H9 (cell line): ENCODE results near the gene ABHD3. TPM values are rescaled to one million over a fixed set of nuclear protein-coding genes. Genes with fewer than 3 reads are reported as not detected.

ENCODE experiments used
- DNase-seq: peaks from one replicate; pipeline ENCODE4 v3.0.0-alpha.2; 2017
- H2AFZ ChIP-seq: one replicate; pipeline ENCODE4 v1.6.1; 2013; ENCODE audit warnings: mild to moderate bottlenecking, low read length, control low read depth, moderate library complexity
- H2AK5ac ChIP-seq: 2 replicates; pipeline ENCODE4 v1.6.1; 2013; ENCODE audit warnings: low read length, control low read depth, mixed read lengths; ENCODE audit not compliant: insufficient read length
- H2BK120ac ChIP-seq: one replicate; pipeline ENCODE4 v1.6.1; 2013; ENCODE audit warnings: low read depth, mild to moderate bottlenecking, low read length, control low read depth, inconsistent platforms; ENCODE audit not compliant: poor library complexity, severe bottlenecking
- H2BK12ac ChIP-seq: 2 replicates; pipeline ENCODE4 v1.6.1; 2013; ENCODE audit warnings: low read length, control low read depth, mixed read lengths, low read depth; ENCODE audit not compliant: insufficient read length
- H2BK15ac ChIP-seq: 2 replicates; pipeline ENCODE4 v1.6.1; 2013; ENCODE audit warnings: low read depth, low read length, control low read depth
- H2BK20ac ChIP-seq: one replicate; pipeline ENCODE4 v1.6.1; 2013; ENCODE audit warnings: low read depth, mild to moderate bottlenecking, low read length, control low read depth, inconsistent platforms; ENCODE audit not compliant: poor library complexity, severe bottlenecking
- H2BK5ac ChIP-seq: 2 replicates; pipeline ENCODE4 v1.6.1; 2013; ENCODE audit warnings: low read length, control low read depth, mixed read lengths; ENCODE audit not compliant: insufficient read length
- H3K14ac ChIP-seq: 2 replicates; pipeline ENCODE4 v1.6.1; 2013; ENCODE audit warnings: low read length, control low read depth; ENCODE audit not compliant: insufficient read depth
- H3K18ac ChIP-seq: 2 replicates; pipeline ENCODE4 v1.6.1; 2013; ENCODE audit warnings: low read depth, mild to moderate bottlenecking, mixed read lengths, low read length, control low read depth; ENCODE audit not compliant: insufficient read length
- H3K23ac ChIP-seq: 2 replicates; pipeline ENCODE4 v1.6.1; 2013; ENCODE audit warnings: low read length, control low read depth, mixed read lengths, low read depth; ENCODE audit not compliant: insufficient read length
- H3K23me2 ChIP-seq: 2 replicates; pipeline ENCODE4 v1.6.1; 2013; ENCODE audit warnings: low read depth, mild to moderate bottlenecking, mixed read lengths, low read length, control low read depth; ENCODE audit not compliant: insufficient read length, poor library complexity, severe bottlenecking
- H3K27ac ChIP-seq: 2 replicates; pipeline ENCODE4 v1.5.1; 2013; ENCODE audit warnings: low read length, control low read depth, mixed read lengths, low read depth; ENCODE audit not compliant: insufficient read length
- H3K27me3 ChIP-seq: 2 replicates; pipeline ENCODE4 v1.6.1; 2013; ENCODE audit warnings: low read length, control low read depth, inconsistent platforms; ENCODE audit not compliant: insufficient read depth
- H3K4ac ChIP-seq: 2 replicates; pipeline ENCODE4 v1.6.1; 2013; ENCODE audit warnings: low read depth, mild to moderate bottlenecking, control low read depth, inconsistent platforms, low read length, moderate library complexity
- H3K4me1 ChIP-seq: 2 replicates; pipeline ENCODE4 v1.6.1; 2013; ENCODE audit warnings: low read length, control low read depth, inconsistent platforms; ENCODE audit not compliant: insufficient read depth
- H3K4me2 ChIP-seq: 2 replicates; pipeline ENCODE4 v1.6.1; 2013; ENCODE audit warnings: low read length, control low read depth, mixed read lengths; ENCODE audit not compliant: insufficient read length, insufficient read depth
- H3K56ac ChIP-seq: 2 replicates; pipeline ENCODE4 v1.6.1; 2013; ENCODE audit warnings: low read depth, mild to moderate bottlenecking, mixed read lengths, low read length, control low read depth; ENCODE audit not compliant: insufficient read length
- H3K79me1 ChIP-seq: 2 replicates; pipeline ENCODE4 v1.6.1; 2013; ENCODE audit warnings: low read depth, mild to moderate bottlenecking, moderate library complexity, low read length, control low read depth, inconsistent platforms; ENCODE audit not compliant: insufficient read depth, poor library complexity, severe bottlenecking
- H3K79me2 ChIP-seq: 2 replicates; pipeline ENCODE4 v1.6.1; 2013; ENCODE audit warnings: low read length, control low read depth, inconsistent platforms; ENCODE audit not compliant: insufficient read depth
- H3K9ac ChIP-seq: 2 replicates; pipeline ENCODE4 v1.6.1; 2013; ENCODE audit warnings: low read length, control low read depth, mixed read lengths; ENCODE audit not compliant: insufficient read length; ENCODE audit errors: extremely low read depth
- H3K9me3 ChIP-seq: one replicate; pipeline ENCODE4 v1.6.1; 2013; ENCODE audit warnings: low read depth, low read length, inconsistent platforms; ENCODE audit not compliant: control insufficient read depth
- H3T11ph ChIP-seq: one replicate; pipeline ENCODE4 v1.6.1; 2013; ENCODE audit warnings: mild to moderate bottlenecking, low read length, control low read depth, inconsistent platforms
- H4K20me1 ChIP-seq: one replicate; pipeline ENCODE4 v1.6.1; 2013; ENCODE audit not compliant: control insufficient read depth, insufficient read length, insufficient read depth
- H4K5ac ChIP-seq: 2 replicates; pipeline ENCODE4 v1.6.1; 2013; ENCODE audit warnings: low read depth, mild to moderate bottlenecking, mixed read lengths, low read length, control low read depth; ENCODE audit not compliant: insufficient read length
- H4K8ac ChIP-seq: replicated peaks from 2 replicates; pipeline ENCODE4 v1.6.1; 2013; ENCODE audit warnings: low read length, control low read depth, mixed read lengths, low read depth; ENCODE audit not compliant: insufficient read length
- H4K91ac ChIP-seq: 2 replicates; pipeline ENCODE4 v1.6.1; 2013; ENCODE audit warnings: low read depth, mild to moderate bottlenecking, moderate library complexity, mixed read lengths, low read length, control low read depth; ENCODE audit not compliant: insufficient read length
- H3K27ac Mint-ChIP-seq, 3 experiments: 2 replicates in 2 of 3; 3 replicates in 1 of 3; pipeline ENCODE4 v1.8.0; 2020 to 2021; ENCODE audit warnings: mixed read lengths in 3 of 3, mild to moderate bottlenecking in 1 of 3, moderate library complexity in 1 of 3
- H3K27me3 Mint-ChIP-seq: 2 replicates; pipeline ENCODE4 v1.8.0; 2021; ENCODE audit warnings: low read depth, mild to moderate bottlenecking, moderate library complexity, mixed read lengths
- H3K36me3 Mint-ChIP-seq, 3 experiments: 2 replicates in 2 of 3; 3 replicates in 1 of 3; pipeline ENCODE4 v1.8.0; 2020 to 2021; ENCODE audit warnings: low read depth in 3 of 3, mixed read lengths in 3 of 3; ENCODE audit not compliant: insufficient read depth in 1 of 3
- H3K4me1 Mint-ChIP-seq, 2 experiments: 2 replicates each; pipeline ENCODE4 v1.8.0; 2020; ENCODE audit warnings: mixed read lengths in 2 of 2
- H3K4me3 Mint-ChIP-seq, 2 experiments: 2 replicates in 1 of 2; 3 replicates in 1 of 2; pipeline ENCODE4 v1.8.0; 2020 to 2021; ENCODE audit warnings: mild to moderate bottlenecking in 2 of 2, mixed read lengths in 2 of 2, moderate library complexity in 1 of 2
- H3K9me3 Mint-ChIP-seq, 2 experiments: 2 replicates in 1 of 2; 3 replicates in 1 of 2; pipeline ENCODE4 v1.8.0; 2020; ENCODE audit warnings: mild to moderate bottlenecking in 2 of 2, mixed read lengths in 2 of 2, moderate library complexity in 1 of 2
- CTCF ChIP-seq: fragments of 200-600 bp; sonication (generic); conservative IDR thresholded peaks from 3 replicates; pipeline ENCODE4 v1.8.0; 2021; ENCODE audit warnings: antibody characterized with exemption, mild to moderate bottlenecking
- WGBS: extraction: QIAGEN DNeasy Blood & Tissue Kit; methylation state at CpG from one replicate; pipeline ENCODE4 v1.1.7; 2013; ENCODE audit warnings: missing lambda C conversion rate, low lambda C conversion rate, mixed read lengths; ENCODE audit not compliant: insufficient read length; ENCODE audit errors: extremely low coverage; 5-methylcytosine and 5-hydroxymethylcytosine counted together
- total RNA-seq: library from RNA; stranded (reverse); gene quantifications from 2 replicates; pipeline ENCODE4 v1.2.1, GENCODE V29; 2021

Gene ABHD3
- total RNA-seq, 1 experiment from 2014 or later = 12.0 TPM

DNA sequence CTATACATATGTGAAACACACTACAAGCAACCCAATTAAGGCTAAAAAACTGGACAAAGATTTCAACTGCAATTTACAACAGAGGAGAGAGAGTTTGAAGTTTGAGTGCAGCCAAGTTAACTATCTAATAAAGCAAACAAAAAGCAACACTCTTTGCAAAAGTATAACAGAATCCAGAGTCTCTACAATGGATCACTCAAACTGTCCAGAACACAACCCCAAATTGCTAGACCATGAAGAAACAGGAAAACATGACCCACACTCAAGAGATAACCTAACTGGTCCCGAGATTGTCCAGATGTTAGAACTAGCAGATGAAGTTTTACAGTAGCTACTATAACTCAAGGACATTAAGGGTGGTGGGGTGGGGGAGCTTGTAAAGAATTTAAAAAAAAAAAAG, 14.8 kb downstream of the ABHD3 start:
- peaks cover 1 to 4% of the 10 kb centered on the region in 2 experiments; a peak in 2 of 4 replicates for H3K4me1 Mint-ChIP-seq
- no peak for TF ChIP-seq CTCF

More for the DNA sequence above, 14.8 kb downstream of the ABHD3 start:
- Histone ChIP-seq H2BK5ac (no peak overlapping the region), H3K27me3 (no peaks in the 10 kb centered on the region), H3K4me1 (no peaks in the 10 kb centered on the region), H2BK120ac (no peak overlapping the region), H2AK5ac (no peak overlapping the region), H3K23me2 (no peaks in the 10 kb centered on the region), H2AFZ (no peak overlapping the region), H3K56ac (no peak overlapping the region), H3K18ac (no peak overlapping the region), H3K9me3 (no peaks in the 10 kb centered on the region), H3K79me1 (no peaks in the 10 kb centered on the region), H3K4me2 (no peak overlapping the region), H2BK12ac (no peak overlapping the region), H4K5ac (no peak overlapping the region), H3K79me2 (no peaks in the 10 kb centered on the region), H2BK20ac (no peak overlapping the region), H3K4ac (no peak overlapping the region), H4K8ac (no peak overlapping the region), H3K9ac (no peak overlapping the region), H3K23ac (no peak overlapping the region), H3T11ph (no peak overlapping the region), H4K20me1 (no peaks in the 10 kb centered on the region), H2BK15ac (no peak overlapping the region), H4K91ac (no peak overlapping the region), H3K14ac (no peak overlapping the region), H3K27ac (no peak overlapping the region)
- Mint-ChIP-seq H3K9me3 (peaks cover 11 to 15% of the 10 kb centered on the region in 2 experiments), H3K27me3 (no peaks in the 10 kb centered on the region), H3K27ac (no peak overlapping the region), H3K36me3 (peaks cover 14 to 34% (median 28%) of the 10 kb centered on the region in 3 experiments), H3K4me3 (no peak overlapping the region)
- no peak for DNase-seq
- no CpG with 5 or more reads among the region's 1 CpG for WGBS
